Stomach (tissue), 9 donors: Measurements from ENCODE around the gene GSG1L. TPM values are rescaled to one million over a fixed set of nuclear protein-coding genes. Genes with fewer than 3 reads are reported as not detected.

Experiments
- DNase-seq, 2 donors: peaks; one replicate each; pipeline versions ENCODE4 v3.0.0 to v3.0.0-alpha.2; 2013 to 2019
- H3K27ac ChIP-seq, 5 donors: fragments of 200-600 bp in 4 of 5; sonication (generic) in 4 of 5; one replicate each; pipeline ENCODE4 v1.5.1; 2013 to 2019; ENCODE audit warnings: mild to moderate bottlenecking in 1 of 5, moderate library complexity in 1 of 5
- H3K27me3 ChIP-seq, 3 donors: fragments of 200-600 bp; sonication (generic); one replicate each; pipeline ENCODE4 v1.5.1; 2017 to 2019; ENCODE audit warnings: mixed run types in 1 of 3
- H3K36me3 ChIP-seq, 4 donors: fragments of 200-600 bp; sonication (generic); 1 replicate in 3 of 4; 2 replicates in 1 of 4; pipeline ENCODE4 v1.5.1; 2016 to 2019
- H3K4me1 ChIP-seq, 4 donors: fragments of 200-600 bp; sonication (generic); one replicate each; pipeline ENCODE4 v1.5.1; 2016 to 2019
- H3K4me3 ChIP-seq, 4 donors: fragments of 200-600 bp; sonication (generic) in 3 of 4; one replicate each; pipeline ENCODE4 v1.5.1; 2016 to 2019; ENCODE audit warnings: mild to moderate bottlenecking in 1 of 4
- H3K9me3 ChIP-seq, 4 donors: fragments of 200-600 bp; sonication (generic); one replicate each; pipeline ENCODE4 v1.5.1; 2016 to 2019
- EP300 ChIP-seq: sonication (generic); formaldehyde crosslinking; IDR thresholded peaks from one replicate; pipeline ENCODE4 v1.6.1; 2017; ENCODE audit warnings: antibody characterized with exemption
- POLR2A ChIP-seq, 4 donors: fragments of 450-650 bp; IDR thresholded peaks; one replicate each; pipeline ENCODE4 v1.6.1; 2016; ENCODE audit warnings: antibody characterized with exemption in 4 of 4, control low read depth in 2 of 4, mild to moderate bottlenecking in 1 of 4, moderate library complexity in 1 of 4
- POLR2AphosphoS5 ChIP-seq, 3 donors: sonication (generic); formaldehyde crosslinking; IDR thresholded peaks; one replicate each; pipeline ENCODE4 v1.6.1; 2016; ENCODE audit warnings: antibody characterized with exemption in 3 of 3
- WGBS, 5 donors: extraction: QIAGEN DNeasy Blood & Tissue Kit in 3 of 5; methylation state at CpG; one replicate each; pipeline versions ENCODE4 v1.1.5 to v1.1.7; 2013 to 2018; 5-methylcytosine and 5-hydroxymethylcytosine counted together
- intact Hi-C: fragments of 100-400 bp; cut with DNase I; formaldehyde crosslinking; loops from one replicate; pipeline ENCODE4 v1.15.1; 2023; ENCODE audit warnings: low total_unique reads
- polyA plus RNA-seq, 3 donors: library from polyadenylated mRNA; stranded (reverse); fragments of 200-250 nt; gene quantifications; one replicate each; pipeline ENCODE4 v1.2.3, GENCODE V29; 2013
- total RNA-seq, 5 donors: library from RNA; depleted of rRNA; stranded (reverse); fragments of >200 nt; gene quantifications; one replicate each; pipeline versions ENCODE4 v1.1.0 to v1.2.3, GENCODE V29; 2014 to 2016
- TF ChIP-seq, protein P1 (sequence below), 7 experiments: fragments of 450-650 bp in 4 of 7; fragments of 200-600 bp in 3 of 7; sonication (generic) in 3 of 7; IDR thresholded peaks; one replicate each; pipeline ENCODE4 v1.5.1; 2016 to 2019; ENCODE audit warnings: antibody characterized with exemption in 7 of 7, control low read depth in 2 of 7, mild to moderate bottlenecking in 1 of 7
- donor health status: healthy with polysubstance abuse.
- donor health status: Bipolar disorder and iron deficiency.
- donor health status: healthy.

Gene GSG1L
- total and polyA plus RNA-seq, 8 donors, result 0.06 TPM; not detected in 7

DNA sequence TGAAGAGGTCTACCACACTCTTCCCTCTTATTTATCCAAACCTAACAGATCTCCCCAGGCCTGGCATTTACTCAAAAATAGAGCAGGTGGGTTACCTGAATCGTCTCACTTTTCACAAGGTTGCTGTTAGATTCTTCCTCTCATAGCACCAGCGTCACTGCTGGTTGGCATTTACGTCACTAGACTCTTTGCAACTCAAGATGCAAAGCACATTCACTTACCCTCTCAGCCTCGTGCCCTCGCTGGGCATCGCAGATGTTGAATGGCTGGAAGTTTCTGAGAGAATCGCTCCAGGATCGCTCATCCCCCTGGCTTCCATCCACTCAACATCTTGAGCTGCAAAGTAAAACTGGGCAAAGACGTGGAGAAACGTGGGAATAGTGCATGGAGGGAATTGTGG lies 21.9 kb downstream of the GSG1L start:
- Histone ChIP-seq H3K9me3 (peaks cover 0 to 1% (median 0%) of the 10 kb centered on the region in 4 donors), H3K27me3 (peaks cover 0 to 13% (median under 1%) of the 10 kb centered on the region in 3 donors), H3K27ac (no peak overlapping the region), H3K4me1 (no peaks in the 10 kb centered on the region), H3K4me3 (no peak overlapping the region), H3K36me3 (no peaks in the 10 kb centered on the region)
- DNase-seq, result no peak
- TF ChIP-seq, protein P1, sequence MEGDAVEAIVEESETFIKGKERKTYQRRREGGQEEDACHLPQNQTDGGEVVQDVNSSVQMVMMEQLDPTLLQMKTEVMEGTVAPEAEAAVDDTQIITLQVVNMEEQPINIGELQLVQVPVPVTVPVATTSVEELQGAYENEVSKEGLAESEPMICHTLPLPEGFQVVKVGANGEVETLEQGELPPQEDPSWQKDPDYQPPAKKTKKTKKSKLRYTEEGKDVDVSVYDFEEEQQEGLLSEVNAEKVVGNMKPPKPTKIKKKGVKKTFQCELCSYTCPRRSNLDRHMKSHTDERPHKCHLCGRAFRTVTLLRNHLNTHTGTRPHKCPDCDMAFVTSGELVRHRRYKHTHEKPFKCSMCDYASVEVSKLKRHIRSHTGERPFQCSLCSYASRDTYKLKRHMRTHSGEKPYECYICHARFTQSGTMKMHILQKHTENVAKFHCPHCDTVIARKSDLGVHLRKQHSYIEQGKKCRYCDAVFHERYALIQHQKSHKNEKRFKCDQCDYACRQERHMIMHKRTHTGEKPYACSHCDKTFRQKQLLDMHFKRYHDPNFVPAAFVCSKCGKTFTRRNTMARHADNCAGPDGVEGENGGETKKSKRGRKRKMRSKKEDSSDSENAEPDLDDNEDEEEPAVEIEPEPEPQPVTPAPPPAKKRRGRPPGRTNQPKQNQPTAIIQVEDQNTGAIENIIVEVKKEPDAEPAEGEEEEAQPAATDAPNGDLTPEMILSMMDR (IDR thresholded peaks at IDR 0.05), result no peak
- TF ChIP-seq POLR2AphosphoS5 (IDR thresholded peaks at IDR 0.05), result no peak
- intact Hi-C loops, result no loop called here
- 85 to 92% (median 89%) methylated on average over 10 of the region's 10 CpGs for WGBS, 5 donors

DNA sequence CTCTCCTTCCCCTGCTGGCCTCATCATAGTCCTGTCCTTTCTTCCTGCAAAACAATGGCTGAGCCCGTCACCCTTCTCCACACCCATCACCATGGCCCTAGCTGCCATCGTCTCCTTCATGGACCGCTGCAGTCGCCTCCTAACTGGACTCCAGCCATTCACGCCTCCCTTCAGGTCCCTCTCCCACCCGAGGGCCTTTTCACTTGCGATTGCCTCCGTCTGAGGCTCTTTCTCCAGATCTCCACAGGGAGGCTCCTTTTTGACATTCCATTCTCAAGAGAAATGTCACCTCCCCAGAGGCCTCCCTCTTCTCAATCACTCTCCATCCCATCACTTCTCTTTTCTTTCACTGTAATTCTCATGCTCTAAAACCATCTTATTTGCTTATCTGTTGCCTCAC lies 23.5 kb downstream of the GSG1L start:
- H3K4me3 ChIP-seq, result no peak overlapping the region
- intact Hi-C loops, result no loop called here
- H3K9me3 ChIP-seq, result no peaks in the 10 kb centered on the region
- H3K27ac ChIP-seq, result no peak overlapping the region
- DNase-seq, result no peak
- WGBS, 5 donors, result 53 to 70% (median 60%) methylated on average over 8 of the region's 8 CpGs
- no peaks in the 10 kb centered on the region for H3K4me1 ChIP-seq
- H3K27me3 ChIP-seq, result peaks cover 0 to 23% (median 3%) of the 10 kb centered on the region in 3 donors
- TF ChIP-seq POLR2AphosphoS5 (IDR thresholded peaks at IDR 0.05), result no peak
- TF ChIP-seq EP300, result no peak
- TF ChIP-seq POLR2A (IDR thresholded peaks at IDR 0.05), result no peak
- TF ChIP-seq, protein P1 (IDR thresholded peaks at IDR 0.05), result no peak
- no peaks in the 10 kb centered on the region for H3K36me3 ChIP-seq

DNA sequence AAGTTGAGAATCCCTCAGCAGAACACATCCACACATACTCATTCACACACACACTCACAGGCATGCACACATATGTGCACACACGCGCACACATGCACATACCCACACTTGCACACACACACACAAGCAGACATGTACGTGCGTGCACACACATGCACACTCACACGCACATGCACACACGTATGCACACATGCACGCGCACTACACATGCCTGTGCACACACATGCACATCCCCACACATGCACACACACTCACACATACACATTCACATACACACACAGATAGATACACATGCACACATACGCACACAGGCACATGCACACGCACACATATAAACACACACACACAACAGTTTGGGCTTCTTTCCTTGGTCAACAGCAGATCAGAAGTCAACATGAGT lies 24.0 kb downstream of the GSG1L start:
- no peak for TF ChIP-seq EP300
- no peak for TF ChIP-seq POLR2A (IDR thresholded peaks at IDR 0.05)
- no peak for TF ChIP-seq POLR2AphosphoS5 (IDR thresholded peaks at IDR 0.05)
- TF ChIP-seq, protein P1 (IDR thresholded peaks at IDR 0.05), result no peak
- H3K4me3 ChIP-seq, result no peak overlapping the region
- peaks cover 0 to 26% (median 3%) of the 10 kb centered on the region in 3 donors for H3K27me3 ChIP-seq
- no peaks in the 10 kb centered on the region for H3K36me3 ChIP-seq
- DNase-seq, result no peak
- 92 to 100% (median 97%) methylated on average over 10 of the region's 10 CpGs for WGBS, 5 donors
- no peak overlapping the region for H3K27ac ChIP-seq
- H3K9me3 ChIP-seq, result no peaks in the 10 kb centered on the region
- intact Hi-C loops, result no loop called here
- no peaks in the 10 kb centered on the region for H3K4me1 ChIP-seq

DNA sequence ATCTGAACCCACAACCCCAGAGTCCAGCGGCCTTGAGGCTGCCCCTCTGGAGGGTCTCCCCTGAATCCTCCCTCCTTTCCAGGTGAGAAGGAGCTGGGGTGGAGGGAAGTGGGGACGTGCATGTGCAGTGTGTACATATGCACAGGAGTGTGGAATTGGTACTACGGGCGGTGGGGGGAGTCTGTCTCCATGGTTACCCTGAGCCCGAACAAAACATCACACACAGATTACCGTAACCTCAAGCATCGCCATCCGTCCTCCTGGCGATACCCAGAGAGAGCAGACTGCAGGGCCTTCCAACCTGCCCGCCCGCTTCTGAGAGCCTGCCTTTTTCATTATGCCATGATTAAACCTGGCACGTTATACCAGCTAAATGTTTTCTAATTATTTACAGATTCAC lies 25.1 kb downstream of the GSG1L start:
- no peaks in the 10 kb centered on the region for H3K4me1 ChIP-seq
- no peak overlapping the region for H3K4me3 ChIP-seq
- H3K27ac ChIP-seq, result no peak overlapping the region
- DNase-seq, result no peak
- intact Hi-C loops, result no loop called here
- TF ChIP-seq, protein P1 (IDR thresholded peaks at IDR 0.05), result no peak
- TF ChIP-seq POLR2AphosphoS5 (IDR thresholded peaks at IDR 0.05) (no peak), EP300 (no peak), POLR2A (IDR thresholded peaks at IDR 0.05) (no peak)
- 69 to 82% (median 73%) methylated on average over 12 of the region's 12 CpGs for WGBS, 5 donors
- H3K36me3 ChIP-seq, result no peaks in the 10 kb centered on the region
- H3K27me3 ChIP-seq, result peaks cover 0 to 29% (median 3%) of the 10 kb centered on the region in 3 donors
- no peaks in the 10 kb centered on the region for H3K9me3 ChIP-seq
